SU-DHL-6 (cell line): Measurements from ENCODE around the gene GTF2IRD1.

Source experiments
- CTCF ChIP-seq: fragments of 200-600 bp; sonication (generic); IDR thresholded peaks from one replicate; pipeline ENCODE4 v1.5.1; 2017; ENCODE audit warnings: antibody characterized with exemption, mild to moderate bottlenecking, low read length, moderate library complexity; ENCODE audit not compliant: insufficient read depth, poor library complexity, severe bottlenecking
- EZH2phosphoT487 ChIP-seq: fragments of 200-600 bp; sonication (generic), shearing (Covaris generic); conservative IDR thresholded peaks from 2 replicates; pipeline ENCODE4 v1.6.1; 2018; ENCODE audit warnings: mild to moderate bottlenecking, antibody characterized with exemption, low read length, moderate library complexity, mixed read lengths

- TF ChIP-seq CTCF (no peak), EZH2phosphoT487 (no peak)
These were observed 19.4 kb downstream of the GTF2IRD1 start for GRCh38 chr7:74473116-74473515.
